Endodermal cell (in vitro differentiated cells): ENCODE results near the gene CCR1. TPM values are rescaled to one million over a fixed set of nuclear protein-coding genes. Genes with fewer than 3 reads are reported as not detected.

Experiments used
- DNase-seq: peaks from one replicate; pipeline ENCODE4 v3.0.0-alpha.2; 2017
- H3K27ac ChIP-seq: 2 replicates; pipeline ENCODE4 v1.5.1; 2013; ENCODE audit warnings: mild to moderate bottlenecking, low read depth, low read length, moderate library complexity
- H3K27me3 ChIP-seq: 2 replicates; pipeline ENCODE4 v1.6.1; 2013; ENCODE audit warnings: mild to moderate bottlenecking, low read length, moderate library complexity; ENCODE audit not compliant: insufficient read depth, control insufficient read depth, poor library complexity, severe bottlenecking
- H3K36me3 ChIP-seq: 2 replicates; pipeline ENCODE4 v1.7.0; 2013; ENCODE audit warnings: mild to moderate bottlenecking, low read length, moderate library complexity; ENCODE audit not compliant: control insufficient read depth, insufficient read depth
- H3K4me1 ChIP-seq: one replicate; pipeline ENCODE4 v1.7.0; 2013; ENCODE audit warnings: low read length; ENCODE audit not compliant: control insufficient read depth, insufficient read depth
- H3K4me3 ChIP-seq: 2 replicates; pipeline ENCODE4 v1.5.1; 2013; ENCODE audit warnings: mild to moderate bottlenecking, low read length, moderate library complexity
- H3K9ac ChIP-seq: 2 replicates; pipeline ENCODE4 v1.6.1; 2013; ENCODE audit warnings: mild to moderate bottlenecking, low read length, moderate library complexity; ENCODE audit not compliant: poor library complexity, severe bottlenecking; ENCODE audit errors: extremely low read depth
- H3K9me3 ChIP-seq: 2 replicates; pipeline ENCODE4 v1.6.1; 2013; ENCODE audit warnings: mild to moderate bottlenecking, low read length, moderate library complexity; ENCODE audit not compliant: control insufficient read depth
- H3K27ac Mint-ChIP-seq: 2 replicates; pipeline ENCODE4 v1.8.0; 2020; ENCODE audit warnings: mixed read lengths
- H3K27me3 Mint-ChIP-seq: 2 replicates; pipeline ENCODE4 v1.8.0; 2021; ENCODE audit warnings: mild to moderate bottlenecking, mixed read lengths; ENCODE audit not compliant: insufficient read depth
- H3K36me3 Mint-ChIP-seq: 2 replicates; pipeline ENCODE4 v1.8.0; 2020; ENCODE audit warnings: low read depth, mixed read lengths
- H3K4me1 Mint-ChIP-seq: 2 replicates; pipeline ENCODE4 v1.8.0; 2020; ENCODE audit warnings: mixed read lengths
- H3K4me3 Mint-ChIP-seq: 2 replicates; pipeline ENCODE4 v1.8.0; 2020; ENCODE audit warnings: mild to moderate bottlenecking, moderate library complexity, mixed read lengths
- H3K9me3 Mint-ChIP-seq: 2 replicates; pipeline ENCODE4 v1.8.0; 2020; ENCODE audit warnings: mild to moderate bottlenecking, mixed read lengths
- CTCF ChIP-seq: fragments of 200-600 bp; sonication (generic); conservative IDR thresholded peaks from 2 replicates; pipeline ENCODE4 v1.5.0; 2021; ENCODE audit warnings: antibody characterized with exemption, mild to moderate bottlenecking
- whole genome bisulfite sequencing, 2 experiments: methylation state at CpG; one replicate each; pipeline versions ENCODE4 v1.1.5 to v1.1.7; 2013; ENCODE audit warnings: missing lambda C conversion rate in 2 of 2, mixed read lengths in 1 of 2; ENCODE audit not compliant: insufficient coverage in 1 of 2, insufficient read length in 1 of 2; 5-methylcytosine and 5-hydroxymethylcytosine counted together
- total RNA-seq, 2 donors: library from RNA; stranded (reverse); fragmentation: NEBNext Ultra II Directional in 1 of 2; extraction: Animal tissue kit (Norgen Biotek cat#: 25700) in 1 of 2; gene quantifications; 2 replicates in 1 of 2; 3 replicates in 1 of 2; pipeline ENCODE4 v1.2.1, GENCODE V29; 2021

CCR1 gene
- total RNA-seq, 2 donors from 2014 or later: 0.11 TPM; not detected in 1

- TF ChIP-seq CTCF: no peak
- no peaks in the 10 kb centered on the region for H3K4me1 ChIP-seq
- H3K4me3 Mint-ChIP-seq: no peak overlapping the region
- no peak overlapping the region for H3K4me3 ChIP-seq
- H3K9me3 ChIP-seq: no peaks in the 10 kb centered on the region
- no peak overlapping the region for H3K9ac ChIP-seq
- H3K36me3 ChIP-seq: no peaks in the 10 kb centered on the region
- 87 to 90% methylated on average over 5 to 6 of the region's 6 CpGs for WGBS, 2 experiments
- no peaks in the 10 kb centered on the region for H3K27me3 ChIP-seq
- H3K27ac Mint-ChIP-seq: no peak overlapping the region
- peaks cover 7% of the 10 kb centered on the region for H3K4me1 Mint-ChIP-seq
- no peaks in the 10 kb centered on the region for H3K9me3 Mint-ChIP-seq
- H3K36me3 Mint-ChIP-seq: no peaks in the 10 kb centered on the region
- H3K27me3 Mint-ChIP-seq: no peaks in the 10 kb centered on the region
- no peak overlapping the region for H3K27ac ChIP-seq
- DNase-seq: no peak
These were observed 1.7 kb downstream of the CCR1 start for GRCh38 chr3:46206282-46207015.

GRCh38 chr3:46205286-46205960, 2.7 kb downstream of the CCR1 start:
- H3K4me3 ChIP-seq: no peak overlapping the region
- no peaks in the 10 kb centered on the region for H3K36me3 ChIP-seq
- no peak overlapping the region for H3K4me3 Mint-ChIP-seq
- no peak overlapping the region for H3K27ac ChIP-seq
- H3K27me3 ChIP-seq: no peaks in the 10 kb centered on the region
- H3K36me3 Mint-ChIP-seq: no peaks in the 10 kb centered on the region
- 90 to 94% methylated on average over 1 to 2 of the region's 2 CpGs for WGBS, 2 experiments
- H3K9ac ChIP-seq: no peak overlapping the region
- no peaks in the 10 kb centered on the region for H3K4me1 ChIP-seq
- H3K4me1 Mint-ChIP-seq: peaks cover 7% of the 10 kb centered on the region
- no peak overlapping the region for H3K27ac Mint-ChIP-seq
- no peaks in the 10 kb centered on the region for H3K9me3 Mint-ChIP-seq
- no peak for TF ChIP-seq CTCF
- no peaks in the 10 kb centered on the region for H3K9me3 ChIP-seq
- no peaks in the 10 kb centered on the region for H3K27me3 Mint-ChIP-seq
- no peak for DNase-seq

GRCh38 chr3:46203681-46204080, 4.4 kb downstream of the CCR1 start:
- DNase-seq: no peak
- Histone ChIP-seq H3K4me1 (no peaks in the 10 kb centered on the region), H3K27me3 (no peaks in the 10 kb centered on the region), H3K27ac (no peak overlapping the region), H3K9me3 (no peaks in the 10 kb centered on the region), H3K4me3 (no peak overlapping the region), H3K9ac (no peak overlapping the region), H3K36me3 (no peaks in the 10 kb centered on the region)
- no peaks in the 10 kb centered on the region for H3K27me3 Mint-ChIP-seq
- H3K27ac Mint-ChIP-seq: no peak overlapping the region
- H3K36me3 Mint-ChIP-seq: no peaks in the 10 kb centered on the region
- no peaks in the 10 kb centered on the region for H3K9me3 Mint-ChIP-seq
- TF ChIP-seq CTCF: no peak
- no peak overlapping the region for H3K4me3 Mint-ChIP-seq
- peaks cover 7% of the 10 kb centered on the region for H3K4me1 Mint-ChIP-seq
- 94 to 96% methylated on average over 11 to 12 of the region's 12 CpGs for WGBS, 2 experiments
